Measurements from ENCODE around the gene VPS45.

VPS45 gene

DNA sequence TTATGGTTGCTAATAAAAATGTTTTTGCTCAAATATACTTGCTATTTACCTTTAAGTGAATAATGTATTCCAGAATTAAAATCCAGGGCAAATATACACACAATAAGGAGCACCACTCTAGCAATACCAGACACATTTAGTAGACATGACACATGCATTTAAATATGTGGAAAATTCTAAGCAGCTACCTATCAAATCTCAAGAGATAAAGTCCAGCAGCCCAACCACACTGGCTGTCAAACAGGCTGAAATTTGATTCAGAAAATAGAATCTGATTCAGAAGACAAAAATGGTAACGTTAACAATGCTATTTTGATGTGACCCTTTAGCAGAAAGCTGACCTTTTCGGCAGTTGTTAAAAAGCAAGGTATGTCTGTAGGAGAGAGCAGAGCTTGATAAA lies 124.4 kb downstream of the VPS45 start:
- no peak for DNase-seq (ENCODE audit: low read depth, low spot score)

- no peak for DNase-seq (ENCODE audit: low read depth, low spot score)
These were observed 126.9 kb downstream of the VPS45 start for GRCh38 chr1:150194381-150195031.
